Lower lobe of right lung (tissue), 2 donors: ENCODE results near the gene TIPIN. TPM values are rescaled to one million over a fixed set of nuclear protein-coding genes. Genes with fewer than 3 reads are reported as not detected.
"Not testable (repeated sequence)": the region's sequence is repeated elsewhere in the genome, so short reads cannot be mapped to it uniquely, and the experiment has no call there.

Experiments used
- ATAC-seq, 2 donors: fragments of 200-7000 bp; cut with Tn5 transposase; one replicate each; pipeline ENCODE4 v1.9.1; 2020 to 2022; ENCODE audit warnings: mild to moderate bottlenecking in 2 of 2, moderate library complexity in 2 of 2
- DNase-seq: peaks from one replicate; pipeline ENCODE4 v3.0.0-alpha.2; 2020
- H3K27ac ChIP-seq: fragments of 200-600 bp; one replicate; pipeline ENCODE4 v1.8.0; 2022
- H3K27me3 ChIP-seq: fragments of 200-600 bp; one replicate; pipeline ENCODE4 v1.8.0; 2022; ENCODE audit warnings: low read depth
- H3K36me3 ChIP-seq: fragments of 200-600 bp; one replicate; pipeline ENCODE4 v1.8.0; 2022; ENCODE audit warnings: mild to moderate bottlenecking
- H3K4me1 ChIP-seq: fragments of 200-600 bp; one replicate; pipeline ENCODE4 v1.8.0; 2022
- H3K4me3 ChIP-seq: fragments of 200-600 bp; one replicate; pipeline ENCODE4 v1.8.0; 2022; ENCODE audit warnings: mild to moderate bottlenecking
- H3K9me3 ChIP-seq: fragments of 200-600 bp; one replicate; pipeline ENCODE4 v1.8.0; 2022
- CTCF ChIP-seq: fragments of 200-600 bp; IDR thresholded peaks from one replicate; pipeline ENCODE4 v1.8.0; 2022; ENCODE audit warnings: antibody characterized with exemption, mild to moderate bottlenecking
- intact Hi-C: fragments of 100-400 bp; cut with DNase I; formaldehyde crosslinking; loops from one replicate; pipeline ENCODE4 v1.11.0; 2022
- total RNA-seq: library from RNA; stranded (reverse); fragmentation: NEBNext Ultra II Directional; extraction: Animal tissue kit (Norgen Biotek cat#: 25700); gene quantifications from one replicate; pipeline ENCODE4 v1.2.1, GENCODE V29; 2021
- donor health status: DM: no; HTN: yes; CAD: no; lungs with severe emphysema.

TIPIN gene
- total RNA-seq, 1 donor from 2014 or later: 6.9 TPM

GRCh38 chr15:66306381-66306780 lies 50.1 kb downstream of the TIPIN start:
- H3K27me3 ChIP-seq: no peaks in the 10 kb centered on the region
- DNase-seq (no peak), ATAC-seq (no peak)
- no peaks in the 10 kb centered on the region for H3K9me3 ChIP-seq
- peaks cover 72% of the 10 kb centered on the region for H3K36me3 ChIP-seq
- H3K4me1 ChIP-seq: no peaks in the 10 kb centered on the region
- TF ChIP-seq CTCF: no peak
- intact Hi-C loops: no loop called here
- H3K27ac ChIP-seq: no peak overlapping the region
- no peak overlapping the region for H3K4me3 ChIP-seq

GRCh38 chr15:66304425-66304824 lies 52.1 kb downstream of the TIPIN start:
- H3K27me3 ChIP-seq, H3K4me1 ChIP-seq, DNase-seq, H3K9me3 ChIP-seq, intact Hi-C loops, H3K4me3 ChIP-seq, ATAC-seq, H3K27ac ChIP-seq: not testable (repeated sequence)
- H3K36me3 ChIP-seq: peaks cover 61% of the 10 kb centered on the region

- TF ChIP-seq CTCF: no peak
- Histone ChIP-seq H3K9me3 (no peaks in the 10 kb centered on the region), H3K27ac (no peak overlapping the region), H3K4me3 (no peak overlapping the region), H3K36me3 (peaks cover 48% of the 10 kb centered on the region), H3K4me1 (no peaks in the 10 kb centered on the region), H3K27me3 (no peaks in the 10 kb centered on the region)
- DNase-seq (no peak), ATAC-seq (no peak)
- intact Hi-C loops: no loop called here
Observed at GRCh38 chr15:66302489-66303278, 53.8 kb downstream of the TIPIN start.

- ATAC-seq (no peak), DNase-seq (no peak)
- Histone ChIP-seq H3K4me3 (no peak overlapping the region), H3K27me3 (no peaks in the 10 kb centered on the region), H3K27ac (no peak overlapping the region), H3K36me3 (peaks cover 35% of the 10 kb centered on the region), H3K4me1 (peaks cover 16% of the 10 kb centered on the region), H3K9me3 (no peaks in the 10 kb centered on the region)
- intact Hi-C loops: no loop called here
- TF ChIP-seq CTCF: no peak
Observed at GRCh38 chr15:66298803-66299251, 57.7 kb downstream of the TIPIN start.

- Histone ChIP-seq H3K36me3 (peaks cover 20% of the 10 kb centered on the region), H3K27ac (no peak overlapping the region), H3K27me3 (no peaks in the 10 kb centered on the region), H3K4me3 (no peak overlapping the region), H3K4me1 (peaks cover 29% of the 10 kb centered on the region), H3K9me3 (no peaks in the 10 kb centered on the region)
- TF ChIP-seq CTCF: no peak
- no peak for DNase-seq
- intact Hi-C loops: no loop called here
- no peak for ATAC-seq
Observed at GRCh38 chr15:66296186-66296585, 60.3 kb downstream of the TIPIN start.

GRCh38 chr15:66294932-66295235 lies 61.6 kb downstream of the TIPIN start:
- TF ChIP-seq CTCF: no peak
- Histone ChIP-seq H3K4me1 (peaks cover 29% of the 10 kb centered on the region), H3K4me3 (peak overlapping the region; percentile 81), H3K27me3 (no peaks in the 10 kb centered on the region), H3K36me3 (peaks cover 13% of the 10 kb centered on the region), H3K9me3 (no peaks in the 10 kb centered on the region), H3K27ac (peak overlapping the region; percentile 94)
- DNase-seq (no peak), ATAC-seq (no peak)
- intact Hi-C loops: no loop called here
